ENCODE measurements around the gene PRKCSH.
A peak's percentile ranks its signal among the peaks of the same experiment; 100 is the strongest.
"Not testable (repeated sequence)": the region's sequence is repeated elsewhere in the genome, so short reads cannot be mapped to it uniquely, and the experiment has no call there.

PRKCSH gene

GRCh38 chr19:11435057-11435832 is at the start of gene PRKCSH, which contains the start of gene ODAD3:
TSS of gene PRKCSH (plus strand) at chr19:11435635. CDS start at chr19:11436118, 483 bp downstream.
TSS of gene ODAD3 (minus strand) at chr19:11435121. CDS start at chr19:11435016, 105 bp downstream.
- DNase-seq (ENCODE audit: low read depth in 3 of 3), result peak; percentile 96 to 99 (median 99)

GRCh38 chr19:11387162-11388034 is 48.0 kb upstream of the PRKCSH start:
- DNase-seq (ENCODE audit: low read depth in 3 of 3), result no peak

GRCh38 chr19:11390359-11390758 is 45.1 kb upstream of the PRKCSH start:
- no peak for DNase-seq (ENCODE audit: low read depth in 3 of 3)

- DNase-seq (ENCODE audit: low read depth in 3 of 3), result no peak
Measured at GRCh38 chr19:11390933-11391680, 44.3 kb upstream of the PRKCSH start.

GRCh38 chr19:11397089-11397610 is 38.3 kb upstream of the PRKCSH start:
- no peak for DNase-seq (ENCODE audit: low read depth in 3 of 3)

- no peak for DNase-seq (ENCODE audit: low read depth in 3 of 3)
Measured at GRCh38 chr19:11399667-11400066, 35.8 kb upstream of the PRKCSH start.

- DNase-seq (ENCODE audit: low read depth in 3 of 3), result no peak
Measured at GRCh38 chr19:11400798-11401197, 34.6 kb upstream of the PRKCSH start.

GRCh38 chr19:11401808-11402543 is 33.5 kb upstream of the PRKCSH start:
- DNase-seq (ENCODE audit: low read depth in 3 of 3), result no peak

GRCh38 chr19:11404588-11405222 is 30.7 kb upstream of the PRKCSH start:
- DNase-seq (ENCODE audit: low read depth in 3 of 3), result no peak

- no peak for DNase-seq (ENCODE audit: low read depth in 3 of 3)
Measured at GRCh38 chr19:11405846-11406643, 29.4 kb upstream of the PRKCSH start.

GRCh38 chr19:11406703-11407236 is 28.7 kb upstream of the PRKCSH start:
- DNase-seq (ENCODE audit: low read depth in 3 of 3), result not testable (repeated sequence)

- DNase-seq (ENCODE audit: low read depth in 3 of 3), result no peak
Measured at GRCh38 chr19:11408591-11408990, 26.8 kb upstream of the PRKCSH start.

GRCh38 chr19:11410682-11411081 is 24.8 kb upstream of the PRKCSH start:
- DNase-seq (ENCODE audit: low read depth in 3 of 3), result no peak

GRCh38 chr19:11414544-11414943 is 20.9 kb upstream of the PRKCSH start:
- DNase-seq (ENCODE audit: low read depth in 3 of 3), result no peak

GRCh38 chr19:11416346-11417052 is 18.9 kb upstream of the PRKCSH start:
- no peak for DNase-seq (ENCODE audit: low read depth in 3 of 3)

GRCh38 chr19:11418094-11418548 is 17.3 kb upstream of the PRKCSH start:
- no peak for DNase-seq (ENCODE audit: low read depth in 3 of 3)

- no peak for DNase-seq (ENCODE audit: low read depth in 3 of 3)
Measured at GRCh38 chr19:11418549-11419506, 16.6 kb upstream of the PRKCSH start, which contains the start of gene RGL3. TSS of gene RGL3 (minus strand) at chr19:11419314. CDS start at chr19:11419278, 36 bp downstream.

Data from stimulated activated CD4-positive, alpha-beta T cell treated with anti-CD3 and anti-CD28 coated beads, TNF-alpha, amount 100 ng/mL, for 48 hours (primary cell).